ENCODE results near the gene PCDH9.

- TF ChIP-seq CTCF (IDR thresholded peaks at IDR 0.05; ENCODE audit: low read depth, low read length) (no peak), POLR2A (IDR thresholded peaks at IDR 0.05; ENCODE audit: extremely low read depth, insufficient read length) (no peak)
Measured at GRCh38 chr13:67070306-67070705, 159.8 kb downstream of the PCDH9 start.
